BLaER1 (cell line): Measurements from ENCODE around the gene RHO.
"Not testable (repeated sequence)": the region's sequence is repeated elsewhere in the genome, so short reads cannot be mapped to it uniquely, and the experiment has no call there.

ENCODE experiments used
- H3K27ac ChIP-seq: shearing (Covaris generic); formaldehyde crosslinking; 2 replicates; pipeline ENCODE4 v1.8.1; 2022
- H3K27me3 ChIP-seq: shearing (Covaris generic); formaldehyde crosslinking; 2 replicates; pipeline ENCODE4 v1.8.1; 2022
- H3K36me3 ChIP-seq: shearing (Covaris generic); formaldehyde crosslinking; 2 replicates; pipeline ENCODE4 v1.8.1; 2022
- H3K4me1 ChIP-seq: shearing (Covaris generic); formaldehyde crosslinking; 2 replicates; pipeline ENCODE4 v1.8.1; 2022
- H3K4me2 ChIP-seq: shearing (Covaris generic); formaldehyde crosslinking; 2 replicates; pipeline ENCODE4 v1.8.1; 2022
- H3K4me3 ChIP-seq: shearing (Covaris generic); formaldehyde crosslinking; 2 replicates; pipeline ENCODE4 v1.8.1; 2022
- H3K9ac ChIP-seq: shearing (Covaris generic); formaldehyde crosslinking; 2 replicates; pipeline ENCODE4 v1.8.1; 2022
- H3K9me3 ChIP-seq: shearing (Covaris generic); formaldehyde crosslinking; 2 replicates; pipeline ENCODE4 v1.8.1; 2022
- H4K20me1 ChIP-seq: shearing (Covaris generic); formaldehyde crosslinking; 2 replicates; pipeline ENCODE4 v1.8.1; 2022
- Cebpa-rat ChIP-seq: shearing (Covaris generic); IDR thresholded peaks from 2 replicates; pipeline ENCODE4 v1.8.1; 2022

RHO gene

DNA sequence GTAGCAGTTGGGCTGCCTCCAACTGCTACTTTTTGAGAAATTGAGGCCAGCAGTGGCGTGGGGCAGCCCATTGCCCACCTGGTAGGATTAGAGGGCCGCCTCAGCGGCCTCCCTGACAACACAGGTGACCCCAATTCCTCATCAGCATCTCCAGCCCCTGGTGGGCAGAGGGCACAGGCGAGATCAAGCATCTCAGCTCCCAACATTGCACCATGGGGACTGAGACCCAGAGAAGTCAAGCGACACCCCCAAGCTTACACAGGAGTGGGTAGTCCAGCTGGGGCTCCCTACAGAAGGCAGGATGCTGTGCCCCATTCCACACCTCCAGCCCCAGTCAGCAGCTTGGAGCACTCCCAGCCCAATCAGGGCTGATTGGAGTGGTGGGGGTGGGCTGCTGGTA, 14.3 kb downstream of the RHO start:
- H3K27me3 ChIP-seq, result no peaks in the 10 kb centered on the region
- H3K36me3 ChIP-seq, result no peaks in the 10 kb centered on the region
- peaks cover 8% of the 10 kb centered on the region; the same call in 1 of the 2 replicates for H3K4me1 ChIP-seq
- H3K4me3 ChIP-seq, result no peak overlapping the region
- no peaks in the 10 kb centered on the region for H3K9me3 ChIP-seq
- H3K27ac ChIP-seq, result no peak overlapping the region
- TF ChIP-seq Cebpa-rat, result no peak
- no peaks in the 10 kb centered on the region for H4K20me1 ChIP-seq
- H3K4me2 ChIP-seq, result no peak overlapping the region
- no peak overlapping the region for H3K9ac ChIP-seq

GRCh38 chr3:129543156-129543790, 14.8 kb downstream of the RHO start, which contains the start of gene H1-8:
Gene H1-8 (plus strand): TSS chr3:129543175. CDS start chr3:129543219, 44 bp downstream.
- H3K4me2 ChIP-seq, result no peak within 1 kb of the TSS
- no peak within 1 kb of the TSS for H3K9ac ChIP-seq
- no peaks in the 10 kb centered on the region for H3K27me3 ChIP-seq
- H3K36me3 ChIP-seq, result no peaks in the 10 kb centered on the region
- H3K4me1 ChIP-seq, result 0 out of 2 replicates have a peak, but pooled peaks cover 7% of the 10 kb centered on the region
- H4K20me1 ChIP-seq, result no peaks in the 10 kb centered on the region
- H3K4me3 ChIP-seq, result no peak within 1 kb of the TSS
- H3K27ac ChIP-seq, result no peak within 1 kb of the TSS
- H3K9me3 ChIP-seq, result no peaks in the 10 kb centered on the region
- TF ChIP-seq Cebpa-rat, result no peak

- TF ChIP-seq Cebpa-rat, result no peak
These were observed 15.6 kb downstream of the RHO start for GRCh38 chr3:129543999-129544398.

GRCh38 chr3:129545951-129546350, 17.5 kb downstream of the RHO start:
- not testable (repeated sequence) for H3K9ac ChIP-seq, H3K27ac ChIP-seq, H3K9me3 ChIP-seq, H3K4me2 ChIP-seq, H3K36me3 ChIP-seq, H3K4me3 ChIP-seq, H3K27me3 ChIP-seq, H4K20me1 ChIP-seq
- H3K4me1 ChIP-seq, result peaks cover 15% of the 10 kb centered on the region; the same call in 1 of the 2 replicates

More at GRCh38 chr3:129543999-129544398, 15.6 kb downstream of the RHO start:
- no peaks in the 10 kb centered on the region for H4K20me1 ChIP-seq
- no peak overlapping the region for H3K4me2 ChIP-seq
- no peak overlapping the region for H3K9ac ChIP-seq
- H3K9me3 ChIP-seq, result no peaks in the 10 kb centered on the region
- no peaks in the 10 kb centered on the region for H3K36me3 ChIP-seq
- no peak overlapping the region for H3K4me3 ChIP-seq
- H3K27ac ChIP-seq, result no peak overlapping the region
- H3K4me1 ChIP-seq, result 0 out of 2 replicates have a peak, but pooled peaks cover 6% of the 10 kb centered on the region
- no peaks in the 10 kb centered on the region for H3K27me3 ChIP-seq

GRCh38 chr3:129547241-129547640, 18.8 kb downstream of the RHO start:
- H3K4me1 ChIP-seq, result peaks cover 22% of the 10 kb centered on the region
- no peaks in the 10 kb centered on the region for H3K9me3 ChIP-seq
- no peak overlapping the region for H3K9ac ChIP-seq
- H3K4me2 ChIP-seq, result no peak overlapping the region
- no peak overlapping the region for H3K4me3 ChIP-seq
- no peaks in the 10 kb centered on the region for H3K27me3 ChIP-seq
- H4K20me1 ChIP-seq, result no peaks in the 10 kb centered on the region
- no peak overlapping the region for H3K27ac ChIP-seq
- no peaks in the 10 kb centered on the region for H3K36me3 ChIP-seq
- no peak for TF ChIP-seq Cebpa-rat

- Histone ChIP-seq H3K4me3 (no peak overlapping the region), H3K9me3 (no peaks in the 10 kb centered on the region), H4K20me1 (no peaks in the 10 kb centered on the region), H3K4me1 (peaks cover 33% of the 10 kb centered on the region), H3K9ac (no peak overlapping the region), H3K4me2 (0 out of 2 replicates have a peak overlapping the region, but pooled peaks have one; percentile 7), H3K27me3 (no peaks in the 10 kb centered on the region), H3K27ac (peak overlapping the region; percentile 35; the same call in 1 of the 2 replicates), H3K36me3 (no peaks in the 10 kb centered on the region)
- TF ChIP-seq Cebpa-rat, result no peak
These were observed 19.9 kb downstream of the RHO start for GRCh38 chr3:129548104-129548965.

GRCh38 chr3:129549006-129549800, 20.8 kb downstream of the RHO start:
- no peak overlapping the region for H3K4me3 ChIP-seq
- no peaks in the 10 kb centered on the region for H3K9me3 ChIP-seq
- TF ChIP-seq Cebpa-rat, result no peak
- H3K36me3 ChIP-seq, result no peaks in the 10 kb centered on the region
- H3K9ac ChIP-seq, result no peak overlapping the region
- H3K27me3 ChIP-seq, result no peaks in the 10 kb centered on the region
- H3K27ac ChIP-seq, result peak overlapping the region; percentile 35; the same call in 1 of the 2 replicates
- H3K4me1 ChIP-seq, result peaks cover 42% of the 10 kb centered on the region
- H4K20me1 ChIP-seq, result no peaks in the 10 kb centered on the region
- 0 out of 2 replicates have a peak overlapping the region, but pooled peaks have one; percentile 7 for H3K4me2 ChIP-seq

- H3K27me3 ChIP-seq, result no peaks in the 10 kb centered on the region
- no peaks in the 10 kb centered on the region for H4K20me1 ChIP-seq
- no peak for TF ChIP-seq Cebpa-rat
- no peak overlapping the region for H3K27ac ChIP-seq
- no peak overlapping the region for H3K4me3 ChIP-seq
- H3K9ac ChIP-seq, result no peak overlapping the region
- no peaks in the 10 kb centered on the region for H3K9me3 ChIP-seq
- H3K4me1 ChIP-seq, result peaks cover 48% of the 10 kb centered on the region
- H3K36me3 ChIP-seq, result no peaks in the 10 kb centered on the region
- no peak overlapping the region for H3K4me2 ChIP-seq
These were observed 21.4 kb downstream of the RHO start for GRCh38 chr3:129549805-129550204.

GRCh38 chr3:129552287-129553050, 24.0 kb downstream of the RHO start:
- peaks cover 18% of the 10 kb centered on the region for H3K36me3 ChIP-seq
- H3K4me2 ChIP-seq, result peak overlapping the region; percentile 88
- no peaks in the 10 kb centered on the region for H3K9me3 ChIP-seq
- no peaks in the 10 kb centered on the region for H3K27me3 ChIP-seq
- H3K4me3 ChIP-seq, result no peak overlapping the region
- TF ChIP-seq Cebpa-rat, result no peak
- H3K4me1 ChIP-seq, result peaks cover 75% of the 10 kb centered on the region
- no peaks in the 10 kb centered on the region for H4K20me1 ChIP-seq
- H3K27ac ChIP-seq, result peak overlapping the region; percentile 93
- H3K9ac ChIP-seq, result 0 out of 2 replicates have a peak overlapping the region, but pooled peaks have one; percentile 15
